ENCODE results near the gene ASTN1. TPM values are rescaled to one million over a fixed set of nuclear protein-coding genes. Genes with fewer than 3 reads are reported as not detected.

Gene ASTN1
- polyA plus RNA-seq, 1 experiment, result 0.09 TPM

DNA sequence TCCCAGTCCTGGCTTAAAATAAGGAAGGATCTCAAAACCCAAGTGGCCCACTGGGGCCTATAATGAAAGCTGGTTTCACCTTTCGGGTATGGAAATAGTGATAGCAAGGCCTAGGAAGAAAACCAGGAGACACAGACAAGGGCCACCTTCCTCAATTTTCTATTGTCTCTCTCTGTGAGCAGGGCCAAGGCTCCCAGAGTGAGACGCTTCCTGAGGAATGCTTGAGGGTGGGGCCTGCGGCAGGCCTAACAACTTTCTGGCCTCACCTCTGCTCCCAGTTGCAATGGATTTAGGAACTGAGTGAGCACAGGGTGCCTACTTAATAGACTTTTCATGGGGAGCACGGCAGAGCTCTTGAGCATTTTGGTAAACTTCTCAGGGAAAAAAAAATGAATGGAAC, 300.9 kb downstream of the ASTN1 start:
- Histone ChIP-seq H3K9me3 (ENCODE audit: control insufficient read depth, insufficient read depth, low read length) (no peaks in the 10 kb centered on the region), H3K4me3 (ENCODE audit: low read depth, low read length) (no peak overlapping the region), H3K27ac (ENCODE audit: low read depth, low read length) (no peak overlapping the region), H3K27me3 (ENCODE audit: control insufficient read depth, insufficient read depth, low read length) (no peaks in the 10 kb centered on the region)
- CTCF ChIA-PET, result no interaction called here
- DNase-seq (ENCODE audit: low read depth, low spot score), result no peak
- TF ChIP-seq, protein P1, sequence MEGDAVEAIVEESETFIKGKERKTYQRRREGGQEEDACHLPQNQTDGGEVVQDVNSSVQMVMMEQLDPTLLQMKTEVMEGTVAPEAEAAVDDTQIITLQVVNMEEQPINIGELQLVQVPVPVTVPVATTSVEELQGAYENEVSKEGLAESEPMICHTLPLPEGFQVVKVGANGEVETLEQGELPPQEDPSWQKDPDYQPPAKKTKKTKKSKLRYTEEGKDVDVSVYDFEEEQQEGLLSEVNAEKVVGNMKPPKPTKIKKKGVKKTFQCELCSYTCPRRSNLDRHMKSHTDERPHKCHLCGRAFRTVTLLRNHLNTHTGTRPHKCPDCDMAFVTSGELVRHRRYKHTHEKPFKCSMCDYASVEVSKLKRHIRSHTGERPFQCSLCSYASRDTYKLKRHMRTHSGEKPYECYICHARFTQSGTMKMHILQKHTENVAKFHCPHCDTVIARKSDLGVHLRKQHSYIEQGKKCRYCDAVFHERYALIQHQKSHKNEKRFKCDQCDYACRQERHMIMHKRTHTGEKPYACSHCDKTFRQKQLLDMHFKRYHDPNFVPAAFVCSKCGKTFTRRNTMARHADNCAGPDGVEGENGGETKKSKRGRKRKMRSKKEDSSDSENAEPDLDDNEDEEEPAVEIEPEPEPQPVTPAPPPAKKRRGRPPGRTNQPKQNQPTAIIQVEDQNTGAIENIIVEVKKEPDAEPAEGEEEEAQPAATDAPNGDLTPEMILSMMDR (IDR thresholded peaks at IDR 0.05; ENCODE audit: low read depth, low read length), result no peak
- POLR2A ChIA-PET, result no interaction called here

DNA sequence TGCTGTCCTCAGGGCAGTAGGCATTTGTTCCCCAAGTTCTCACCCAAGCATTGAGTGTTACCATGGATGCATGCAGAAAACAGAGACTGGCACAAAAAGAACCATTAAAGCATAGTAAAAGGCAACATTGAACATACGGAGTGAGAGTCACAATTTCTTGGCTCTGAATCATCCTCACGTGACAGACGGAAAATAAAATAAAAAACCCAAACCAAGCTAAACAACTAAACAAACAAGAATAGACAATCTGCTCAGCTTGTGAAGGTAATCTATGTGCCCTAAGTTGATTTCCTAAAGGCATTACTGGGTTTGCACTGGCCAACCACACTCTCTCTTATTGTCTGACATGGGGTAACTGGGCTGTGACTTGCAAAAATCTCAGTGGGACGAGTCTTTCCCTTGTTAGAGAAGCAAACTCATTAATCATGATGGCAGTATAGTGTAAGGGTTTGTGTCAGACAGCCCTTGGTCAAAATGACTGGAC, 306.0 kb downstream of the ASTN1 start:
- Histone ChIP-seq H3K4me3 (ENCODE audit: low read depth, low read length) (no peak overlapping the region), H3K9me3 (ENCODE audit: control insufficient read depth, insufficient read depth, low read length) (no peaks in the 10 kb centered on the region), H3K27me3 (ENCODE audit: control insufficient read depth, insufficient read depth, low read length) (no peaks in the 10 kb centered on the region), H3K27ac (ENCODE audit: low read depth, low read length) (no peak overlapping the region)
- POLR2A ChIA-PET, result no interaction called here
- no peak for DNase-seq (ENCODE audit: low read depth, low spot score)
- TF ChIP-seq, protein P1 (IDR thresholded peaks at IDR 0.05; ENCODE audit: low read depth, low read length), result no peak
- CTCF ChIA-PET, result no interaction called here

DNA sequence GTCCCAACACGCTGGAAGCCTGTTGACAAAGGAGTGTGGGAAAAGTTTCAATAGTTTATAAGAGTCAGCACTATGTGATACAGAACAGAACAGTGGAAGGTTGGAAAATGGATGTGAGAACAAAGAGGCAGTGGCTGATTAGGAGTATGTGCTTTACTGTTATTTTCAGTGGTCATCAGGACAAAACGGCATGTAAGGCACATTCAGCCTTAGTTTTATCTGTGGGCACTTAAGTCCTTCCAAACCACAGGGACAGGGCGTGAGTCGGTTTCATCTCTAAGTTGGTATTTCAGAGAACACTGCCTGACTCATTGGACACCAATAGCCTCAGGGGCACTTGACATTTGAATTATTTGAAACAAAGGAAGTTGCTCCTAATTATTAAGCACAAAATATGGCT, 306.9 kb downstream of the ASTN1 start:
- no peak for DNase-seq (ENCODE audit: low read depth, low spot score)
- H3K27me3 ChIP-seq (ENCODE audit: control insufficient read depth, insufficient read depth, low read length), result no peaks in the 10 kb centered on the region
- H3K4me3 ChIP-seq (ENCODE audit: low read depth, low read length), result no peak overlapping the region
- H3K27ac ChIP-seq (ENCODE audit: low read depth, low read length), result no peak overlapping the region
- H3K9me3 ChIP-seq (ENCODE audit: control insufficient read depth, insufficient read depth, low read length), result no peaks in the 10 kb centered on the region
- CTCF ChIA-PET, result no interaction called here
- POLR2A ChIA-PET, result no interaction called here
- TF ChIP-seq, protein P1 (IDR thresholded peaks at IDR 0.05; ENCODE audit: low read depth, low read length), result no peak

DNA sequence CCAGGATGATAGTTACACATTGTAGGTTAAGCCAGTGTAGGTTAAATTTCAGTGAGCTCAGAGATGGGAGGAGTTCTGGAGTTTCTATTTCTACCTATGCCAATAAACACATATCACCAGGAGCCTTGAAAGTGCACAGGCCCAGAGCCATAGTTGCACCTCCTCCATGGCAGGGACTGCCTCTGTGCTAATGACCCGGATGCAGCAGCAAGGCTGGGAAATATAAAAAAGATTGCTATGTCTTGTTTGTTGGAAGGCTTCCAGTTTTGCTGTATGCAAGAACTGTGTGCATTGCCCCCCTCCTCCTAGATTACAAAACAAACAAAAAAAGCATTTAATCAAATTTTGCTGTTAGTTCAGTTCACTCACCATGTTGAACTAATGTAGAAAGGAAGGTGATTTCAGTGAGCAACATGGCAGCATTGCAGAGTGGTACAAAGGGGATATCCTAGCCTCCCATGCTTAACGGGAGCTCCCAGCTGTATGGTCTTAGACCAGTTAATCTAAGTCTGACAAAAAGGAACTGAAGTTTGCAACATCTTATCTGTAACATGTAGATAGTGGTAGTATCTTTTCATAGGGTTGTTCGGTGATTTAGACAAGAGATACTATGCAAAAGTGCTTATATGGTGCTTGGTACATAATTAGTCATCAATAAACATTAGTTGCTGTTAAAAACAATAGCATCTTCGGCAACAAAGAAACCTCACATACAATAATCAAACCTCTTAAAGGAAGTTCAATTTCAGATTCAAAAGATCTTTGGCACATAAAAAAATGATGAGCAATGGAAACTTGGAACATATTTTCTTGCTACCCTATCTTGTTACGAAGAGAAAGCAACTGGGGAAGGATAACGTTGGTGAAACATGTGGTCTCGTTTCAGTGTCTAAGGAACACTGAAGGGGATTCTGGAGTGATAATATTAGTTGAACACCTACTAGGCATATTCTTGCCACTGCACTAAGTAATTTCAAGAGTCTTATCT, 309.5 kb downstream of the ASTN1 start:
- Histone ChIP-seq H3K9me3 (ENCODE audit: control insufficient read depth, insufficient read depth, low read length) (no peaks in the 10 kb centered on the region), H3K27ac (ENCODE audit: low read depth, low read length) (no peak overlapping the region), H3K27me3 (ENCODE audit: control insufficient read depth, insufficient read depth, low read length) (no peaks in the 10 kb centered on the region), H3K4me3 (ENCODE audit: low read depth, low read length) (no peak overlapping the region)
- ChIA-PET CTCF (no interaction called here), POLR2A (no interaction called here)
- TF ChIP-seq, protein P1 (IDR thresholded peaks at IDR 0.05; ENCODE audit: low read depth, low read length), result no peak
- no peak for DNase-seq (ENCODE audit: low read depth, low spot score)

DNA sequence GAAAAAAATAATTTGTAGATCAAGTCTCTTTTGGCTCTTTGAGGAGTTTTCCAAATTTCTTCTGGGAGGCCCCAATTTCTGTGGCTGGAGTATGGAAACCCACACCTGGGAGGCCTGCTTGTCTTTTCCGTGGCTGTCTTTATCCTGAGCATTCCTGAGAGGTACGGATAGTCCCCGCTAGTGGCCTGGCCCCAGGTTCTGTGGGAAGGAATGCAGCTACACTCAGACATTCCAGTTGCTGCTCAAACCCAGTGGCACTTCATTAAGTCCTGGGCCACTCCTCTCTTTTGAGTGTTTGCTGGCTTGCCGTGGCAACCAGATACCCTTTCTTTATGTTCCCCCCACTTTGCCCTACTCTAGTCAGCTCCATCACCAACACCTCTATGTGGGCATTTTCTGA, 310.4 kb downstream of the ASTN1 start:
- TF ChIP-seq, protein P1 (IDR thresholded peaks at IDR 0.05; ENCODE audit: low read depth, low read length), result no peak
- POLR2A ChIA-PET, result no interaction called here
- H3K9me3 ChIP-seq (ENCODE audit: control insufficient read depth, insufficient read depth, low read length), result no peaks in the 10 kb centered on the region
- no peak overlapping the region for H3K4me3 ChIP-seq (ENCODE audit: low read depth, low read length)
- DNase-seq (ENCODE audit: low read depth, low spot score), result no peak
- H3K27me3 ChIP-seq (ENCODE audit: control insufficient read depth, insufficient read depth, low read length), result no peaks in the 10 kb centered on the region
- CTCF ChIA-PET, result no interaction called here
- H3K27ac ChIP-seq (ENCODE audit: low read depth, low read length), result no peak overlapping the region

Measured in AG04450 (cell line).